ENCODE data around the gene NFIC.

GRCh38 chr19:3319643-3320353 lies 46.6 kb upstream of the NFIC start:
- TF ChIP-seq HOXA7 (CRISPR knock-in tag; IDR thresholded peaks at IDR 0.05) (no peak), SREBF2 (IDR thresholded peaks at IDR 0.05) (no peak), CEBPB (IDR thresholded peaks at IDR 0.05) (no peak), POLR2A (IDR thresholded peaks at IDR 0.05; ENCODE audit: low read length) (no peak), FOSL2 (IDR thresholded peaks at IDR 0.05) (no peak), FOSL2 (CRISPR knock-in tag; IDR thresholded peaks at IDR 0.05) (no peak), SMC3 (IDR thresholded peaks at IDR 0.05) (no peak), CTCF (IDR thresholded peaks at IDR 0.05) (no peak)

Data from A549 (cell line).